ENCODE measurements around the gene LVRN. TPM values are rescaled to one million over a fixed set of nuclear protein-coding genes. Genes with fewer than 3 reads are reported as not detected.
A peak's percentile ranks its signal among the peaks of the same experiment; 100 is the strongest.

LVRN gene
- total and polyA plus RNA-seq, 5 donors from 2014 or later = not detected

GRCh38 chr5:116058346-116058936 is 96.2 kb downstream of the LVRN start:
- no peaks in the 10 kb centered on the region for H3K36me3 Mint-ChIP-seq
- H3K9me3 Mint-ChIP-seq = peaks cover 0 to 2% (median 0%) of the 10 kb centered on the region in 7 donors
- ATAC-seq (ENCODE audit: low read depth in 2 of 2) = no peak
- peaks cover 9% of the 10 kb centered on the region for H3K27me3 ChIP-seq (ENCODE audit: control insufficient read depth, insufficient read depth, low read length)
- no peaks in the 10 kb centered on the region for H3K4me1 ChIP-seq (ENCODE audit: control insufficient read depth, insufficient read depth, low read length, poor library complexity, severe bottlenecking)
- H3K27me3 Mint-ChIP-seq = peaks cover 15% of the 10 kb centered on the region
- no peaks in the 10 kb centered on the region for H3K36me3 ChIP-seq (ENCODE audit: control insufficient read depth, insufficient read depth, low read length)
- DNase-seq = no peak
- H3K4me3 ChIP-seq (ENCODE audit: low read depth, low read length) = no peak overlapping the region
- H3K27ac ChIP-seq (ENCODE audit: insufficient read depth, low read length, poor library complexity, severe bottlenecking) = no peak overlapping the region
- H3K4me3 Mint-ChIP-seq = no peak overlapping the region
- no peaks in the 10 kb centered on the region for H3K4me1 Mint-ChIP-seq
- H3K27ac Mint-ChIP-seq = no peak overlapping the region
- H3K9me3 ChIP-seq (ENCODE audit: control insufficient read depth in 2 of 2, low read length in 2 of 2) = no peaks in the 10 kb centered on the region

- Histone ChIP-seq H3K4me3 (ENCODE audit: low read depth, low read length) (no peak overlapping the region), H3K36me3 (ENCODE audit: control insufficient read depth, insufficient read depth, low read length) (no peaks in the 10 kb centered on the region), H3K27me3 (ENCODE audit: control insufficient read depth, insufficient read depth, low read length) (peaks cover 15% of the 10 kb centered on the region), H3K4me1 (ENCODE audit: control insufficient read depth, insufficient read depth, low read length, poor library complexity, severe bottlenecking) (no peaks in the 10 kb centered on the region), H3K9me3 (ENCODE audit: control insufficient read depth in 2 of 2, low read length in 2 of 2) (no peaks in the 10 kb centered on the region), H3K27ac (ENCODE audit: insufficient read depth, low read length, poor library complexity, severe bottlenecking) (no peak overlapping the region)
- Mint-ChIP-seq H3K9me3 (no peaks in the 10 kb centered on the region), H3K4me3 (no peak overlapping the region), H3K27me3 (peaks cover 24% of the 10 kb centered on the region), H3K4me1 (no peaks in the 10 kb centered on the region), H3K36me3 (no peaks in the 10 kb centered on the region), H3K27ac (no peak overlapping the region)
- ATAC-seq (ENCODE audit: low read depth in 2 of 2) (no peak), DNase-seq (no peak)
Observed at GRCh38 chr5:116062352-116062751, 100.1 kb downstream of the LVRN start.

- Histone ChIP-seq H3K4me1 (ENCODE audit: control insufficient read depth, insufficient read depth, low read length, poor library complexity, severe bottlenecking) (no peaks in the 10 kb centered on the region), H3K36me3 (ENCODE audit: control insufficient read depth, insufficient read depth, low read length) (no peaks in the 10 kb centered on the region), H3K9me3 (ENCODE audit: control insufficient read depth in 2 of 2, low read length in 2 of 2) (no peaks in the 10 kb centered on the region), H3K4me3 (ENCODE audit: low read depth, low read length) (no peak overlapping the region), H3K27ac (ENCODE audit: insufficient read depth, low read length, poor library complexity, severe bottlenecking) (no peak overlapping the region), H3K27me3 (ENCODE audit: control insufficient read depth, insufficient read depth, low read length) (peaks cover 18% of the 10 kb centered on the region)
- H3K27ac Mint-ChIP-seq = no peak overlapping the region
- H3K36me3 Mint-ChIP-seq = no peaks in the 10 kb centered on the region
- peaks cover 30% of the 10 kb centered on the region for H3K27me3 Mint-ChIP-seq
- H3K4me3 Mint-ChIP-seq = no peak overlapping the region
- no peaks in the 10 kb centered on the region for H3K4me1 Mint-ChIP-seq
- H3K9me3 Mint-ChIP-seq = no peaks in the 10 kb centered on the region
- DNase-seq = no peak
- ATAC-seq (ENCODE audit: low read depth in 2 of 2) = no peak
Observed at GRCh38 chr5:116063950-116064349, 101.7 kb downstream of the LVRN start.

GRCh38 chr5:116068028-116068632 is 105.9 kb downstream of the LVRN start:
- Histone ChIP-seq H3K4me3 (ENCODE audit: low read depth, low read length) (no peak overlapping the region), H3K36me3 (ENCODE audit: control insufficient read depth, insufficient read depth, low read length) (no peaks in the 10 kb centered on the region), H3K27me3 (ENCODE audit: control insufficient read depth, insufficient read depth, low read length) (peaks cover 24% of the 10 kb centered on the region), H3K27ac (ENCODE audit: insufficient read depth, low read length, poor library complexity, severe bottlenecking) (no peak overlapping the region), H3K4me1 (ENCODE audit: control insufficient read depth, insufficient read depth, low read length, poor library complexity, severe bottlenecking) (no peaks in the 10 kb centered on the region), H3K9me3 (ENCODE audit: control insufficient read depth in 2 of 2, low read length in 2 of 2) (no peaks in the 10 kb centered on the region)
- peaks cover 33% of the 10 kb centered on the region for H3K27me3 Mint-ChIP-seq
- no peak for ATAC-seq (ENCODE audit: low read depth in 2 of 2)
- peak in 2 of 3 donors; percentile 44 to 71 for DNase-seq
- no peaks in the 10 kb centered on the region for H3K9me3 Mint-ChIP-seq
- no peak overlapping the region for H3K27ac Mint-ChIP-seq
- no peaks in the 10 kb centered on the region for H3K36me3 Mint-ChIP-seq
- no peaks in the 10 kb centered on the region for H3K4me1 Mint-ChIP-seq
- H3K4me3 Mint-ChIP-seq = no peak overlapping the region

GRCh38 chr5:116071211-116071610 is 108.9 kb downstream of the LVRN start:
- DNase-seq = no peak
- H3K36me3 Mint-ChIP-seq = no peaks in the 10 kb centered on the region
- no peak for ATAC-seq (ENCODE audit: low read depth in 2 of 2)
- no peak overlapping the region for H3K4me3 ChIP-seq (ENCODE audit: low read depth, low read length)
- no peak overlapping the region for H3K27ac Mint-ChIP-seq
- H3K4me1 Mint-ChIP-seq = peaks cover 0 to 5% (median 0%) of the 10 kb centered on the region in 4 donors
- H3K4me1 ChIP-seq (ENCODE audit: control insufficient read depth, insufficient read depth, low read length, poor library complexity, severe bottlenecking) = no peaks in the 10 kb centered on the region
- no peak overlapping the region for H3K4me3 Mint-ChIP-seq
- H3K27me3 Mint-ChIP-seq = peaks cover 26% of the 10 kb centered on the region
- H3K27me3 ChIP-seq (ENCODE audit: control insufficient read depth, insufficient read depth, low read length) = peaks cover 25% of the 10 kb centered on the region
- H3K27ac ChIP-seq (ENCODE audit: insufficient read depth, low read length, poor library complexity, severe bottlenecking) = no peak overlapping the region
- H3K36me3 ChIP-seq (ENCODE audit: control insufficient read depth, insufficient read depth, low read length) = no peaks in the 10 kb centered on the region
- no peaks in the 10 kb centered on the region for H3K9me3 Mint-ChIP-seq
- H3K9me3 ChIP-seq (ENCODE audit: control insufficient read depth in 2 of 2, low read length in 2 of 2) = no peaks in the 10 kb centered on the region

GRCh38 chr5:116075191-116075831 is 113.0 kb downstream of the LVRN start:
- DNase-seq (no peak), ATAC-seq (ENCODE audit: low read depth in 2 of 2) (no peak)
- Mint-ChIP-seq H3K36me3 (no peaks in the 10 kb centered on the region), H3K9me3 (peaks cover 0 to 1% (median 0%) of the 10 kb centered on the region in 7 donors), H3K4me3 (no peak overlapping the region), H3K27me3 (peaks cover 18% of the 10 kb centered on the region), H3K27ac (no peak overlapping the region), H3K4me1 (peaks cover 0 to 5% (median 2%) of the 10 kb centered on the region in 4 donors)
- Histone ChIP-seq H3K9me3 (ENCODE audit: control insufficient read depth in 2 of 2, low read length in 2 of 2) (no peaks in the 10 kb centered on the region), H3K27me3 (ENCODE audit: control insufficient read depth, insufficient read depth, low read length) (peaks cover 18% of the 10 kb centered on the region), H3K27ac (ENCODE audit: insufficient read depth, low read length, poor library complexity, severe bottlenecking) (no peak overlapping the region), H3K36me3 (ENCODE audit: control insufficient read depth, insufficient read depth, low read length) (no peaks in the 10 kb centered on the region), H3K4me3 (ENCODE audit: low read depth, low read length) (no peak overlapping the region), H3K4me1 (ENCODE audit: control insufficient read depth, insufficient read depth, low read length, poor library complexity, severe bottlenecking) (no peaks in the 10 kb centered on the region)

GRCh38 chr5:116076496-116076895 is 114.2 kb downstream of the LVRN start:
- Mint-ChIP-seq H3K9me3 (peaks cover 0 to 1% (median 0%) of the 10 kb centered on the region in 7 donors), H3K27me3 (peaks cover 18% of the 10 kb centered on the region), H3K4me1 (peaks cover 3 to 5% (median 3%) of the 10 kb centered on the region in 4 donors), H3K27ac (no peak overlapping the region), H3K4me3 (no peak overlapping the region), H3K36me3 (no peaks in the 10 kb centered on the region)
- H3K27me3 ChIP-seq (ENCODE audit: control insufficient read depth, insufficient read depth, low read length) = peaks cover 15% of the 10 kb centered on the region
- no peak overlapping the region for H3K4me3 ChIP-seq (ENCODE audit: low read depth, low read length)
- H3K36me3 ChIP-seq (ENCODE audit: control insufficient read depth, insufficient read depth, low read length) = no peaks in the 10 kb centered on the region
- H3K9me3 ChIP-seq (ENCODE audit: control insufficient read depth in 2 of 2, low read length in 2 of 2) = no peaks in the 10 kb centered on the region
- ATAC-seq (ENCODE audit: low read depth in 2 of 2) (peak; percentile 43 to 68), DNase-seq (no peak)
- no peaks in the 10 kb centered on the region for H3K4me1 ChIP-seq (ENCODE audit: control insufficient read depth, insufficient read depth, low read length, poor library complexity, severe bottlenecking)
- H3K27ac ChIP-seq (ENCODE audit: insufficient read depth, low read length, poor library complexity, severe bottlenecking) = no peak overlapping the region
